DOHH2 (cell line): Measurements from ENCODE around the gene AKAP7.

Experiments used
- EZH2phosphoT487 ChIP-seq: fragments of 200-600 bp; sonication (generic); IDR thresholded peaks from 2 replicates; pipeline ENCODE4 v1.6.1; 2017; ENCODE audit warnings: borderline replicate concordance, mild to moderate bottlenecking, antibody characterized with exemption, low read length, moderate library complexity, mixed read lengths
- TF ChIP-seq, protein P1 (sequence below): fragments of 200-600 bp; sonication (generic); IDR thresholded peaks from one replicate; pipeline ENCODE4 v1.5.1; 2014; ENCODE audit warnings: antibody characterized with exemption, mild to moderate bottlenecking, low read depth, low read length; ENCODE audit not compliant: poor library complexity, severe bottlenecking

DNA sequence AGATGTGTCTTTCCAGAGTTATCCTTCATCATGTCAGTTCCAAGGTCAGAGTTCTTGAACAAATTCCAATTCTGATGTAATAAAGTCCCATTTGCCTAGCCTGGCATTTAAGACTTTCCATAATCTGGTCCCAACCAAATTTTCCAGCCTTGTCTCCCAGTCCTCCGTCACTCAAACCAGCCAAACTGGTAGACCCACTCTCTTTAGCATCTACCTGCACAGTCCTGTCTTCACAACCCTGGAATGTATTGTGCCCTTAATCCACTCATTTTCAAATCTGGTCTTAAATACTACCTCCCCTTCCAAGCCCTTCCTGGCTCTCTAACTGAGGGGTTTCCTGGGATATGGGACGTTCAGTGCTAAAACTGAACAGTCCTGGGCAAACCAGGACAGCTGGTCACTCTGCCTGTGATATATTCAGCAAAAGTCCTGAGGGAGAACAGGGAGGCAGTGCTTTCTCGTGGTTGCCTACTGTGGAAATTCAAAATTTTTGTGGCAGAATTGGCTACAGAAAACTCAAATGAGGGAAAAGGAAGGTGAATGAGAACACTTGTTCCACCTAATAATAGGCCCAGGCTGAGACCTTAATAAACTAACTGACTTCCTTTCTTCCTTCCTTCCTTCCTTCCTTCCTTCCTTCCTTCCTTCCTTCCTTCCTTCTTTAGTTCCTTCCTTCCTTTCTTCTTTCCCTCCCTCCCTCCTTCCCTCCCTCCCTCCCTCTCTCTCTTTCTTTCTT lies 10.8 kb upstream of the AKAP7 start:
- TF ChIP-seq, protein P1, sequence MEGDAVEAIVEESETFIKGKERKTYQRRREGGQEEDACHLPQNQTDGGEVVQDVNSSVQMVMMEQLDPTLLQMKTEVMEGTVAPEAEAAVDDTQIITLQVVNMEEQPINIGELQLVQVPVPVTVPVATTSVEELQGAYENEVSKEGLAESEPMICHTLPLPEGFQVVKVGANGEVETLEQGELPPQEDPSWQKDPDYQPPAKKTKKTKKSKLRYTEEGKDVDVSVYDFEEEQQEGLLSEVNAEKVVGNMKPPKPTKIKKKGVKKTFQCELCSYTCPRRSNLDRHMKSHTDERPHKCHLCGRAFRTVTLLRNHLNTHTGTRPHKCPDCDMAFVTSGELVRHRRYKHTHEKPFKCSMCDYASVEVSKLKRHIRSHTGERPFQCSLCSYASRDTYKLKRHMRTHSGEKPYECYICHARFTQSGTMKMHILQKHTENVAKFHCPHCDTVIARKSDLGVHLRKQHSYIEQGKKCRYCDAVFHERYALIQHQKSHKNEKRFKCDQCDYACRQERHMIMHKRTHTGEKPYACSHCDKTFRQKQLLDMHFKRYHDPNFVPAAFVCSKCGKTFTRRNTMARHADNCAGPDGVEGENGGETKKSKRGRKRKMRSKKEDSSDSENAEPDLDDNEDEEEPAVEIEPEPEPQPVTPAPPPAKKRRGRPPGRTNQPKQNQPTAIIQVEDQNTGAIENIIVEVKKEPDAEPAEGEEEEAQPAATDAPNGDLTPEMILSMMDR = no peak
- TF ChIP-seq EZH2phosphoT487 = no peak
